ENCODE results near the gene MYBPC2. TPM values are rescaled to one million over a fixed set of nuclear protein-coding genes. Genes with fewer than 3 reads are reported as not detected.

Gene MYBPC2
- total and polyA plus RNA-seq, 10 donors = 0.28 to 1.7 (median 0.42) TPM; not detected in 2

DNA sequence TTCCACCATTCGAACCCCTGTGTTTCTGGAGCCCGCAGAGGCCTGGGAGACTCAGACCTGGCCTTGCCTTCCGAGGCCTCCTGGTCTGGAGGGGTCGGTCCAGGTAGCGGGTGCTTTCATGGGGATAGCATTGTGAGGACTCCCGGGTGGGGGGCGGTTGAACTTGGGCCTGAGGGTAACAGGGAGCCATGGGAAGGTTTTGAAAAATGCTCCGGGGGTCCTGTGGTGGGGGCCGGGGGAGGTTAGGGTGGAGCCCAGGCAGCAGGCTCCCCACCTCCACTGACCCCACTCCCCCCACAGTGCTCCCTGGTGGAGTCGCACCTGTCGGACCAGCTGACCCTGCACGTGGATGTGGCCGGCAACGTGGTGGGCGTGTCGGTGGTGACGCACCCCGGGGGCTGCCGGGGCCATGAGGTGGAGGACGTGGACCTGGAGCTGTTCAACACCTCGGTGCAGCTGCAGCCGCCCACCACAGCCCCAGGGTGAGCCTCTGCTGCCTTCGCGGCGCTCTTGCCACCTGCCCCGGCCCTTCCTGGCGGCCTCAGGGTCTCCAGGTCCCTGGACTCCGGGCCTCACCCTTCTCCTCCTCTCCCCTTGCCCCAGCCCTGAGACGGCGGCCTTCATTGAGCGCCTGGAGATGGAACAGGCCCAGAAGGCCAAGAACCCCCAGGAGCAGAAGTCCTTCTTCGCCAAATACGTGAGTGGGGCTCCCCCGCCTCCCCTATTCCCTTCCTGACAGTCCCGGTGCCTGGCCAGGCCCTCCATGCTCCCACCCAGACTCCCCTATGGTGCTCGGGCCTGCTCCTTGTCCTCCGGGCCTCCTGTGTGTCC is 47.8 kb downstream of the MYBPC2 start:
- Histone ChIP-seq H3K4me1 (peaks cover 13 to 40% (median 26%) of the 10 kb centered on the region in 6 donors), H3K4me3 (no peak overlapping the region), H3K9me3 (no peaks in the 10 kb centered on the region), H3K27ac (no peak overlapping the region), H3K27me3 (replicated peaks in 1 of 7) (no peaks in the 10 kb centered on the region), H3K36me3 (peaks cover 3 to 78% (median 61%) of the 10 kb centered on the region in 6 donors)
- DNase-seq = peak; percentile 62
- 92 to 98% (median 93%) methylated on average over 28 to 37 of the region's 37 CpGs for WGBS, 5 donors
- intact Hi-C loops (cut with DNase I; ENCODE audit: low total_unique reads) = no loop called here
- no peak for TF ChIP-seq POLR2A (IDR thresholded peaks at IDR 0.05)

DNA sequence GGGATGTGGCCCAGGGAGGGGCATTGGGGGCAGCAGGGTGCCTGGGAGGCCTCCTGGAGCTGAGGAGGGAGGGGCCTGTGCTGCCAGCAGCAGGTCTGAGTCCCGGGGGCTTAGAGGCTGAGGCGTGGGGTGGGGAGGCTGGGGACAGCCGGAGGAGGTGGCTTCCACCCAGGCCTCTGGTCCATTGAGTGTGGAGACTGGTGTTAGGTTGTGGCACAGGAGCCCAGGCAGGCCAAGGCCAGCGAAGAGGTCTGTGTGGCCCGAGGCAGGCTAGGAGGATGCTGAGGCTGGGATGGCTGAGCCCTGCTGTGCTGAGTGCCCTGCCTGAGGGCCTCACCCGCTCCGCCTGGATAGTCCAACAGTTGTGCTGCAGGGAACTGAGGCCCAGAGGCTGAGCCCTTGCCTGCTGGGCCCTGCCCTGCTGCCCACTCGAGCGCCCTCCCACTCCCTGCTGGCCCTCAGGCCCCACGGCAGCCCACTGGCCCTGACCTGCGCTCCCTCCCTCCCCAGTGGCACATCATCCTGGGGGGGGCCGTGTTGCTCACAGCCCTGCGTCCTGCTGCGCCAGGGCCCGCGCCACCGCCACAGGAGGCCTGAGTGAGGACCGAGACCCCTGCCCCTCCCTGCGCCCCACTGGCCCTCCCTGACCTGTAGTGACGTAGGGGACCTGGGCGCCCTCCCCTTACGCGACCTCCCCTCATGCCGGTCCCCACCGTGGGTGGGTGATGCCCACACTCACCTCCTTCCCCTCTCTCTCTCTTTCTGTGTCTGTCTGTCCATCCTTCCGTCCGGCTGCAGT is 48.9 kb downstream of the MYBPC2 start:
- Histone ChIP-seq H3K4me1 (peaks cover 13 to 35% (median 24%) of the 10 kb centered on the region in 6 donors), H3K9me3 (no peaks in the 10 kb centered on the region), H3K27me3 (replicated peaks in 1 of 7) (no peaks in the 10 kb centered on the region), H3K36me3 (peaks cover 3 to 78% (median 61%) of the 10 kb centered on the region in 6 donors), H3K27ac (no peak overlapping the region), H3K4me3 (no peak overlapping the region)
- intact Hi-C loops (cut with DNase I; ENCODE audit: low total_unique reads) = no loop called here
- WGBS, 5 donors = 92 to 98% (median 94%) methylated on average over 15 to 27 of the region's 27 CpGs
- TF ChIP-seq POLR2A (IDR thresholded peaks at IDR 0.05) (no peak), POLR2AphosphoS5 (IDR thresholded peaks at IDR 0.05) (no peak)
- TF ChIP-seq, protein P1, sequence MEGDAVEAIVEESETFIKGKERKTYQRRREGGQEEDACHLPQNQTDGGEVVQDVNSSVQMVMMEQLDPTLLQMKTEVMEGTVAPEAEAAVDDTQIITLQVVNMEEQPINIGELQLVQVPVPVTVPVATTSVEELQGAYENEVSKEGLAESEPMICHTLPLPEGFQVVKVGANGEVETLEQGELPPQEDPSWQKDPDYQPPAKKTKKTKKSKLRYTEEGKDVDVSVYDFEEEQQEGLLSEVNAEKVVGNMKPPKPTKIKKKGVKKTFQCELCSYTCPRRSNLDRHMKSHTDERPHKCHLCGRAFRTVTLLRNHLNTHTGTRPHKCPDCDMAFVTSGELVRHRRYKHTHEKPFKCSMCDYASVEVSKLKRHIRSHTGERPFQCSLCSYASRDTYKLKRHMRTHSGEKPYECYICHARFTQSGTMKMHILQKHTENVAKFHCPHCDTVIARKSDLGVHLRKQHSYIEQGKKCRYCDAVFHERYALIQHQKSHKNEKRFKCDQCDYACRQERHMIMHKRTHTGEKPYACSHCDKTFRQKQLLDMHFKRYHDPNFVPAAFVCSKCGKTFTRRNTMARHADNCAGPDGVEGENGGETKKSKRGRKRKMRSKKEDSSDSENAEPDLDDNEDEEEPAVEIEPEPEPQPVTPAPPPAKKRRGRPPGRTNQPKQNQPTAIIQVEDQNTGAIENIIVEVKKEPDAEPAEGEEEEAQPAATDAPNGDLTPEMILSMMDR (IDR thresholded peaks at IDR 0.05 in 8 of 11, conservative IDR thresholded peaks at IDR 0.05 in 3 of 11) = no peak
- peak; percentile 67 for DNase-seq

GRCh38 chr19:50482271-50482855 is 49.7 kb downstream of the MYBPC2 start:
- Histone ChIP-seq H3K9me3 (no peaks in the 10 kb centered on the region), H3K36me3 (peaks cover 3 to 78% (median 61%) of the 10 kb centered on the region in 6 donors), H3K4me1 (peaks cover 10 to 31% (median 17%) of the 10 kb centered on the region in 6 donors), H3K4me3 (no peak overlapping the region), H3K27me3 (replicated peaks in 1 of 7) (peaks cover 0 to 6% (median 0%) of the 10 kb centered on the region in 7 donors), H3K27ac (no peak overlapping the region)
- DNase-seq = peak; percentile 41
- 82 to 93% (median 87%) methylated on average over 15 to 16 of the region's 16 CpGs for WGBS, 5 donors
- intact Hi-C loops (cut with DNase I; ENCODE audit: low total_unique reads) = no loop called here
- TF ChIP-seq POLR2A (IDR thresholded peaks at IDR 0.05) (no peak), POLR2AphosphoS5 (IDR thresholded peaks at IDR 0.05) (no peak)
- TF ChIP-seq, protein P1 (IDR thresholded peaks at IDR 0.05 in 8 of 11, conservative IDR thresholded peaks at IDR 0.05 in 3 of 11) = no peak

DNA sequence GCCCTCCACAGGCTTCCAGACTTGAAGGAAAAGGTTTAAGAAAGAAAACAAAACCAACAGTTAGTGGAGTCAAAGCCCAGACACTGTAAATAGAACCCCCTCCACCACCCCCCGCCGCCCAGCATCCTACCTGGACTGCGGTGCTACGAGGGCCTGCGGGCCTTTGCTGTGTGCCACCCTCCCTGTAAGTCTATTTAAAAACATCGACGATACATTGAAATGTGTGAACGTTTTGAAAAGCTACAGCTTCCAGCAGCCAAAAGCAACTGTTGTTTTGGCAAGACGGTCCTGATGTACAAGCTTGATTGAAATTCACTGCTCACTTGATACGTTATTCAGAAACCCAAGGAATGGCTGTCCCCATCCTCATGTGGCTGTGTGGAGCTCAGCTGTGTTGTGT is 50.2 kb downstream of the MYBPC2 start:
- no peak overlapping the region for H3K4me3 ChIP-seq
- H3K27ac ChIP-seq = no peak overlapping the region
- peak; percentile 18 for DNase-seq
- intact Hi-C loops (cut with DNase I; ENCODE audit: low total_unique reads) = no loop called here
- H3K9me3 ChIP-seq = no peaks in the 10 kb centered on the region
- H3K36me3 ChIP-seq = peaks cover 3 to 76% (median 60%) of the 10 kb centered on the region in 6 donors
- TF ChIP-seq POLR2A (IDR thresholded peaks at IDR 0.05) (no peak), POLR2AphosphoS5 (IDR thresholded peaks at IDR 0.05) (no peak)
- TF ChIP-seq, protein P1 (IDR thresholded peaks at IDR 0.05 in 8 of 11, conservative IDR thresholded peaks at IDR 0.05 in 3 of 11) = no peak
- 90 to 94% (median 94%) methylated on average over 10 of the region's 10 CpGs for WGBS, 5 donors
- peaks cover 0 to 11% (median 0%) of the 10 kb centered on the region in 7 donors for H3K27me3 ChIP-seq (replicated peaks in 1 of 7)
- peaks cover 4 to 30% (median 11%) of the 10 kb centered on the region in 6 donors for H3K4me1 ChIP-seq

All from spleen (tissue), 11 donors.